ENCODE data around the gene IQCH.

IQCH gene

DNA sequence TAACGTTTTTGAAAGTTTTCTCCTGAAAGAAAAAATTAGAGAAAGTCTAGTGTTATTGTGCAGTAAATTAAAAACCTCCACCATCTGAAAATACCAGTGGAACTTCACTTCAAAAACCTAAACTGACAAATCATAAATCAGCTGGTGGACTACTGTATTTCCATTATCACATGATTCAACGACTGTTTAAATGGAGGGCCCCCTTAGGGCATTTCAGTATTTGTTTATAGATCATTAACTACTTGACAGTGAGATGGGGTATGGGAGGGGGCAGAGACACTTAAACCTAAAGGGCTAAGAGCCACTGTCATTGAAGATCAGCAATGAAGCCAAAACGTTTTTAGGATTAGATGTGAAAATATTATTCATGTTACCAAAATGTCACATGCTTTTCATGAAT, 257.6 kb downstream of the IQCH start:
- CTCF ChIA-PET: interaction anchor here (1.0 to 2.0 kb wide), 5 partner anchors 9 to 324 kb away, joined by 3 to 6 read pairs (median 4); no protein-coding TSS in a partner anchor
- H3K4me3 ChIP-seq (ENCODE audit: low read depth, low read length): no peak overlapping the region
- TF ChIP-seq, protein P1, sequence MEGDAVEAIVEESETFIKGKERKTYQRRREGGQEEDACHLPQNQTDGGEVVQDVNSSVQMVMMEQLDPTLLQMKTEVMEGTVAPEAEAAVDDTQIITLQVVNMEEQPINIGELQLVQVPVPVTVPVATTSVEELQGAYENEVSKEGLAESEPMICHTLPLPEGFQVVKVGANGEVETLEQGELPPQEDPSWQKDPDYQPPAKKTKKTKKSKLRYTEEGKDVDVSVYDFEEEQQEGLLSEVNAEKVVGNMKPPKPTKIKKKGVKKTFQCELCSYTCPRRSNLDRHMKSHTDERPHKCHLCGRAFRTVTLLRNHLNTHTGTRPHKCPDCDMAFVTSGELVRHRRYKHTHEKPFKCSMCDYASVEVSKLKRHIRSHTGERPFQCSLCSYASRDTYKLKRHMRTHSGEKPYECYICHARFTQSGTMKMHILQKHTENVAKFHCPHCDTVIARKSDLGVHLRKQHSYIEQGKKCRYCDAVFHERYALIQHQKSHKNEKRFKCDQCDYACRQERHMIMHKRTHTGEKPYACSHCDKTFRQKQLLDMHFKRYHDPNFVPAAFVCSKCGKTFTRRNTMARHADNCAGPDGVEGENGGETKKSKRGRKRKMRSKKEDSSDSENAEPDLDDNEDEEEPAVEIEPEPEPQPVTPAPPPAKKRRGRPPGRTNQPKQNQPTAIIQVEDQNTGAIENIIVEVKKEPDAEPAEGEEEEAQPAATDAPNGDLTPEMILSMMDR (IDR thresholded peaks at IDR 0.05; ENCODE audit: insufficient read depth, low read length, missing control alignments): no peak
- POLR2A ChIA-PET: no interaction called here
- DNase-seq (ENCODE audit: low read depth, low spot score): no peak

DNA sequence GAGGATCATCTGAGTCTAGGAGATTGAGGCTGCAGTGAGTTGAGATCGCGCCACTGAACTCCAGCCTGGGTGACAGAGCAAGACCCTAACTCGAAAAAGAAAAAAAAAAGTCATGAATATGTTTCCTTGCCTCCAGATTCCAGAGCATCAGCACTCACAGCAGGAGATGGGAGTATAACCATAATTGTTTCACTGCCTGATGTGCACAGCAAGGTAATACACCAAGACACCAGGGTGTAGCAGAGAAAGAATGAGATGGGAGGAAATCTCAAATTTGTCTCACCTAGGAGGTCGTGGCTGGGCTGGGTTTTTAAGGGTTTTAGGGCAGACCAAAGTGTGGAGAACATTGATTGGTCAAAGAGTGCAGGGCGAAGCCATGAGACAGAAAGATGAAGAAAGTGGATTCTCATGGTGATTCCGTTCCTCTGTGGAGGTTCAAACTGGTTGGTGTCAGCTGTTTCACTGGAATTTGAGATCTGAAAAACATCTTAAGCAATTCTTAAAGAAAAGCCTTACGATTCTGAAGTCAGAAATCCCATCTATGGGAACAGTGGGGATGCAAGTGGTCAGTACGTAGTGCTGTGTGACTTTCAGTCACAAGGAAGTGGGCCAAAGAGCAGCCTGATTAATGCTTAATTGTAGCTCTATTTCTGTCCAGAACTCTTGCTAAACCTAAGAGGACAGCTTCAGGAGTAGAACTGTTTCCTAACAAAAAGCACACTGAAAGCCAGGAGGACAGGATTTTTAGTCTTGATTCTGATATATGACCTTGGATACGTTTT, 258.5 kb downstream of the IQCH start:
- TF ChIP-seq, protein P1 (IDR thresholded peaks at IDR 0.05; ENCODE audit: insufficient read depth, low read length, missing control alignments): no peak
- ChIA-PET POLR2A (no interaction called here), CTCF (interaction anchor here (2.0 kb wide), 1 partner anchor 323 kb away, joined by 6 read pairs; no protein-coding TSS in a partner anchor)
- no peak for DNase-seq (ENCODE audit: low read depth, low spot score)
- no peak overlapping the region for H3K4me3 ChIP-seq (ENCODE audit: low read depth, low read length)

DNA sequence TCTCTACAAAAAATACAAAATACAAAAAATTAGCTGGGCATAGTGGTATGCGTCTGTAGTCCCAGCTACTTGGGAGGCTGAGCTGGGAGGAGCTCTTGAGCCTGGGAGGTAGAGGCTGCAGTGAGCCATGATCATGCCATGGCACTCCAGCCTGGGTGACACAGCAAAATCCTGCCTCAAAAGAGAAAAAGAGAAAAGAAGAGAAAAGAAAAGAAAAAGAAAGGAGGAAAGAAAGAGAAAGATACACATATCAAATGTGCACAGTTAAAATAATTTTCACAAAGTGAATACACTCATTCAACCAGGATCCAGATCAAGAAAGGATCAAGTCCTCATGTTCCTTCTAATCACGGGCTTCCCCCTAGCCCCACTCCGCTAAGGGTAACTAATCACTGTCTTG, 260.5 kb downstream of the IQCH start:
- no peak for DNase-seq (ENCODE audit: low read depth, low spot score)
- TF ChIP-seq, protein P1 (IDR thresholded peaks at IDR 0.05; ENCODE audit: insufficient read depth, low read length, missing control alignments): no peak
- ChIA-PET POLR2A (no interaction called here), CTCF (no interaction called here)
- no peak overlapping the region for H3K4me3 ChIP-seq (ENCODE audit: low read depth, low read length)

DNA sequence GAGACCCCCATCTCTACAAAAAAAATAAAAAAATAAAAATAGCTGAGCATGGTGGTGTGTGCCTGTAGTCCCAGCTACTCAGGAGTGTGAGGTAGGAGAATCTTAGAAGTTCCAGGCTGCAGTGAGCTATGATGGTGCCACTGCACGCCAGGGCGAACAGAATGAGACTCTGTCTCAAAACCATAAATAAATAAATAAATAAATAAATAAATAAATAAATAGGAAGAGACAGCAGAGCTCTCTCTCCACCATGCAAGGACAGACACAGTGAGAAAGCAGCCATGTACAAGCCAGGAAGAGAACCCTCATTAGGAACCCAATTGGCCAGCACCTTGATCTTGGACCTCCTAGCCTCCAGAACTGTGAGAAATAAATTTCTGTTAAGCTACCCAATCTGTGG, 261.0 kb downstream of the IQCH start:
- DNase-seq (ENCODE audit: low read depth, low spot score): no peak
- TF ChIP-seq, protein P1 (IDR thresholded peaks at IDR 0.05; ENCODE audit: insufficient read depth, low read length, missing control alignments): no peak
- POLR2A ChIA-PET: no interaction called here
- H3K4me3 ChIP-seq (ENCODE audit: low read depth, low read length): no peak overlapping the region
- CTCF ChIA-PET: no interaction called here

DNA sequence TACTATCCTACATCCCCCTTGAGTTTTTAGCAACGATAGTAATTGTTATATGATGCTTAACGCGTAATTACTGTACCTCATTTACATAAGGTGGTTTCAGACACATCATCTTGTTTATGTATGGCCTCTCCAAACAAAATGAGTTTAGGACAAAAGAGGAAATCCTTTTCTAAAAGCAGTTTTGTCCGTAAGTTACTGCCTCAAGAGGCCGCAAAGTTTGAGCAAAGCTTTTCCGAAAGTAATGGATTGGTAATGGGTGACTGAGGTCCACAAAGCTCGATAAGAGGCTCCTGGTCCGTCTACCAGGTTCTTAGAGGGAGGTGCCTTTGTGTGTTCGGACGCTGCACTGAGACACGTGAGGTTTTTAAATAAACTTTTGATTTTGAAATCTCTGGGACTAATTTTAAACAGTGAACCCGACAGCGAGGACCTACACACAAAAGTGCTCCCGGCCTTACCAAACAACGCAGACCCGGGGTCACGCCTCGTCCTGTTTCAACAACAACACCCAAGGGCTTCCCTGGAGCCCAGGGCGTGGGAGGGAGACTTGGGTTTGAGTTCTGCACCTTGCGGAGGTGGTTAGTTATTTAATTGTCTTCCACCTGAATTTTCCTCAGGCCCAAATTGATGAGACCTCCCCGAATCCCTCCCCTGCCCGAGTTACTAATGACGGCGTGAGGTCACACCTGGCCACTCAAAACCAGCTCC, 265.9 kb downstream of the IQCH start:
- DNase-seq (ENCODE audit: low read depth, low spot score): no peak
- peak overlapping the region; percentile 87 for H3K4me3 ChIP-seq (ENCODE audit: low read depth, low read length)
- CTCF ChIA-PET: interaction anchor here (0.6 to 1.0 kb wide), 2 partner anchors 13 to 311 kb away, joined by 3 read pairs; no protein-coding TSS in a partner anchor
- TF ChIP-seq, protein P1 (IDR thresholded peaks at IDR 0.05; ENCODE audit: insufficient read depth, low read length, missing control alignments): no peak
- POLR2A ChIA-PET: no interaction called here
